ENCODE data around the gene PRKCH. TPM values are rescaled to one million over a fixed set of nuclear protein-coding genes. Genes with fewer than 3 reads are reported as not detected.

PRKCH gene
- total and polyA plus RNA-seq, 2 of the 13 experiments (the other 11 are each of a cell fraction or from before 2014, with no cell fraction given), result 0.48 to 1.3 TPM

DNA sequence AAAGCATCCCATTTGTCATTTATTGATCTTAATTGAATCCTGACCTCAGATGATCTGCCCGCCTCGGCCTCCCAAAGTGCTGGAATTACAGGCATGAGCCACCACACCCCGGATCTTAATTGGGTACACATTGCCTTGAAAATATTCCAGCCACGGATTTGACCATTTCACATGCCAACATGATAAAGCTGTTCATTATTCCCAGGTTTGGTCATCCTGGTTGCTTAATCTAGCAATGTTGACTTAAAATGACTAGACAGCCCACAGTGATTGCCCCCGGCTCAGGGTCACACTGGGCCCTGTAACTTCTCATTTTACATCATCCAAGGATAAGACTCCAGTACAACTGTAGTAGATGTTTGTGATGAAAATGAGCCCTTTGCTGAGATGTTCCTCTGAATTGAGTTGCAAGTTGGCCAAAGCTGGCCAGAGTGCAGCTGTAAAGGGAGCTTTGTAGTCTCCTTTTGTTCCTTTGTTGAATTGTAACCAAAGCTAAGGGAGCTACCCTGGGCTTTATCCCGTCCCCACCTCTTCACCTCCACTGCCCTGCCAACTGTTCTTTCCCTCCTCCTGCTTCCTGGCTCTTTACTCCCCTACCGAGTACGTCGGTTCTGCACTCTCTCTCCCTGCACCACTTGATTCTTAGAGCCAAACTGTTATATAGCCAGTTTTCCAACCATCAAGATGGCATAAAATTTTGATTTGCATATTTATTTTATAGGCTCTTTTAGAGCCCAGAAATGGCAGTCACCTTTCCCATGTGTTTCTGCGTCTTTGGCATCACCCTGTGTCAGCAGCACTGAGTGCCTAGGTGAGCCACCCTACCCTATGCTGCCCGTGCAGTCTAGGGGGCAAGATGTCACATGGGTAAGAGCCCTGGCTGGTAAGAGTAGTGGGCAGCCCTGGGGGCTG is 232.6 kb downstream of the PRKCH start (continued):
- TF ChIP-seq ZNF354B (CRISPR knock-in tag; IDR thresholded peaks at IDR 0.05) (no peak), SRSF4 (IDR thresholded peaks at IDR 0.05; ENCODE audit: low read depth, low read length, poor library complexity, severe bottlenecking) (no peak), NAIF1 (CRISPR knock-in tag; IDR thresholded peaks at IDR 0.05; ENCODE audit: borderline replicate concordance) (0 out of 2 replicates have a peak, but pooled peaks have one; percentile 48), RBM22 (optimal IDR thresholded peaks at IDR 0.05; ENCODE audit: low read length) (no peak), PAF1 (CRISPR knock-in tag; IDR thresholded peaks at IDR 0.05) (no peak), CBX5 (CRISPR knock-in tag; IDR thresholded peaks at IDR 0.05; ENCODE audit: borderline replicate concordance) (peak; percentile 94; the same call in 1 of the 2 replicates), SYNCRIP (IDR thresholded peaks at IDR 0.05; ENCODE audit: insufficient read depth, low read depth, low read length) (no peak), TBP (CRISPR knock-in tag; IDR thresholded peaks at IDR 0.05) (no peak), MIER3 (CRISPR knock-in tag; IDR thresholded peaks at IDR 0.05; ENCODE audit: borderline replicate concordance) (peak; percentile 89; the same call in 1 of the 2 replicates), ZFP36L1 (CRISPR knock-in tag; IDR thresholded peaks at IDR 0.05) (no peak), TOE1 (CRISPR knock-in tag; IDR thresholded peaks at IDR 0.05) (no peak), SMARCE1 (IDR thresholded peaks at IDR 0.05; ENCODE audit: borderline replicate concordance) (0 out of 2 replicates have a peak, but pooled peaks have one; percentile 19), HDAC1 (CRISPR knock-in tag; IDR thresholded peaks at IDR 0.05) (peak; percentile 61; the same call in 1 of the 2 replicates), ZNF816 (CRISPR knock-in tag; IDR thresholded peaks at IDR 0.05; ENCODE audit: borderline replicate concordance) (no peak), KDM5B (CRISPR knock-in tag; IDR thresholded peaks at IDR 0.05; ENCODE audit: borderline replicate concordance) (no peak), DMAP1 (CRISPR knock-in tag; IDR thresholded peaks at IDR 0.05) (peak; percentile 65; the same call in 1 of the 2 replicates), ZNF33B (CRISPR knock-in tag; IDR thresholded peaks at IDR 0.05) (no peak), ZNF746 (CRISPR knock-in tag; IDR thresholded peaks at IDR 0.05) (peak; percentile 77; the same call in 1 of the 2 replicates), ZNF619 (CRISPR knock-in tag; IDR thresholded peaks at IDR 0.05) (no peak), TGIF2 (CRISPR knock-in tag; IDR thresholded peaks at IDR 0.05) (no peak), SP1 (IDR thresholded peaks at IDR 0.05) (no peak), SP1 (CRISPR knock-in tag; IDR thresholded peaks at IDR 0.05) (no peak), MTA1 (CRISPR knock-in tag; IDR thresholded peaks at IDR 0.05; ENCODE audit: borderline replicate concordance) (no peak), RELA (CRISPR knock-in tag; IDR thresholded peaks at IDR 0.05) (peak; percentile 72; the same call in 1 of the 2 replicates), ZNF749 (CRISPR knock-in tag; IDR thresholded peaks at IDR 0.05; ENCODE audit: borderline replicate concordance) (no peak)
- TF ChIP-seq, protein P1, sequence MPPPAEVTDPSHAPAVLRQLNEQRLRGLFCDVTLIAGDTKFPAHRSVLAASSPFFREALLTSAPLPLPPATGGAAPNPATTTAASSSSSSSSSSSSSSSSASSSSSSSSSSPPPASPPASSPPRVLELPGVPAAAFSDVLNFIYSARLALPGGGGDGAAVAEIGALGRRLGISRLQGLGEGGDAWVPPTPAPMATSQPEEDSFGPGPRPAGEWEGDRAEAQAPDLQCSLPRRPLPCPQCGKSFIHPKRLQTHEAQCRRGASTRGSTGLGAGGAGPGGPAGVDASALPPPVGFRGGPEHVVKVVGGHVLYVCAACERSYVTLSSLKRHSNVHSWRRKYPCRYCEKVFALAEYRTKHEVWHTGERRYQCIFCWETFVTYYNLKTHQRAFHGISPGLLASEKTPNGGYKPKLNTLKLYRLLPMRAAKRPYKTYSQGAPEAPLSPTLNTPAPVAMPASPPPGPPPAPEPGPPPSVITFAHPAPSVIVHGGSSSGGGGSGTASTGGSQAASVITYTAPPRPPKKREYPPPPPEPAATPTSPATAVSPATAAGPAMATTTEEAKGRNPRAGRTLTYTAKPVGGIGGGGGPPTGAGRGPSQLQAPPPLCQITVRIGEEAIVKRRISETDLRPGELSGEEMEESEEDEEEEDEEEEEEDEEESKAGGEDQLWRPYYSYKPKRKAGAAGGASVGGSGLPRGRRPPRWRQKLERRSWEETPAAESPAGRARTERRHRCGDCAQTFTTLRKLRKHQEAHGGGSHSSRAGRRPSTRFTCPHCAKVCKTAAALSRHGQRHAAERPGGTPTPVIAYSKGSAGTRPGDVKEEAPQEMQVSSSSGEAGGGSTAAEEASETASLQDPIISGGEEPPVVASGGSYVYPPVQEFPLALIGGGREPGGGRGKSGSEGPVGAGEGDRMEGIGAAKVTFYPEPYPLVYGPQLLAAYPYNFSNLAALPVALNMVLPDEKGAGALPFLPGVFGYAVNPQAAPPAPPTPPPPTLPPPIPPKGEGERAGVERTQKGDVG (CRISPR knock-in tag; IDR thresholded peaks at IDR 0.05; ENCODE audit: borderline replicate concordance), result no peak
- TF ChIP-seq, protein P2, sequence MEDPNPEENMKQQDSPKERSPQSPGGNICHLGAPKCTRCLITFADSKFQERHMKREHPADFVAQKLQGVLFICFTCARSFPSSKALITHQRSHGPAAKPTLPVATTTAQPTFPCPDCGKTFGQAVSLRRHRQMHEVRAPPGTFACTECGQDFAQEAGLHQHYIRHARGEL (CRISPR knock-in tag; IDR thresholded peaks at IDR 0.05), result no peak
